ENCODE data around the gene ANKRD34A. TPM values are rescaled to one million over a fixed set of nuclear protein-coding genes. Genes with fewer than 3 reads are reported as not detected.

ANKRD34A gene
- total RNA-seq, 1 experiment from 2014 or later: 1.1 TPM

DNA sequence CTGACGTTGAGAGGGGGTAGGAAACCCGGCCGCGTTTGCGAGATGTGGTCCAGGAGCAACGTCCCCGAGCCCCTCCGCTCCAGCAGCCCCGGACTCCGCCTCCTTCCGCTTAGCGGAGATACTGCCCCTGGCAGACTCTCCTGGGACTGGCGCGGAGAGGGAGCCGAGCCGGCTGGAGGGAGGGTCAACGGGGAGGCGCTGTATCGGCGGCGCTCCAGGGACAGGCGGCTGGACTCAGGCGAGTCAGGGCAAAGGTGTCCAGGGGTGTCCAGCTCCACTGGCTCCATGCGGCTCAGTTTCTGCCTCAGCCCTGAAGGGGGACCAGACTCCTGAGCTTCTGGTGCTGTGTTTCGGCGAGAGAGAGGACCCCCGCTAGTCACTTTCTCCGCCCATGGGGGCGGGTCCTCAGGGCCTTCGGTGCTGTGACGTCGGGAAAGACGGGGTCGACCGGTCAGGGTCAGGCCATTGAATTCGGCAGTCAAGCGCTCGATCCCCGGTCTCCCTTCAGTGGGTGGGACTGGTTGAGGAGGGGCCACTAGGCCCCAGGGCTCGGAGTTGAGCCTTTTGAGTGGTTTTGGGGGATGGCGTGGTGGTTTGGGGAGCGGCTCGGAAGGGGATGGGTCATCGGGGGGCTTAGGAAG lies 3.8 kb downstream of the ANKRD34A start:
- TF ChIP-seq MAX (IDR thresholded peaks at IDR 0.05) (no peak), ZFX (IDR thresholded peaks at IDR 0.05) (no peak), JUND (IDR thresholded peaks at IDR 0.05) (no peak), SIN3A (IDR thresholded peaks at IDR 0.05; ENCODE audit: low read depth) (no peak), TCF7L2 (IDR thresholded peaks at IDR 0.05; ENCODE audit: borderline replicate concordance, extremely low read depth, insufficient read depth, insufficient read length) (no peak), EZH2 (IDR thresholded peaks at IDR 0.05) (no peak), SRF (IDR thresholded peaks at IDR 0.05; ENCODE audit: low read depth) (no peak), ZNF274 (IDR thresholded peaks at IDR 0.05; ENCODE audit: low read depth, low read length) (no peak), POLR2AphosphoS5 (IDR thresholded peaks at IDR 0.05; ENCODE audit: low read depth, low read length) (no peak), EGR1 (IDR thresholded peaks at IDR 0.05; ENCODE audit: low read depth) (no peak), CEBPB (IDR thresholded peaks at IDR 0.05; ENCODE audit: low read depth) (no peak), POLR2A (IDR thresholded peaks at IDR 0.05; ENCODE audit: borderline replicate concordance, extremely low read depth, insufficient read depth, insufficient read length) (no peak), FOSL1 (IDR thresholded peaks at IDR 0.05; ENCODE audit: low read depth) (no peak), CBX3 (IDR thresholded peaks at IDR 0.05; ENCODE audit: low read depth) (no peak), CTCF (IDR thresholded peaks at IDR 0.05 in 2 of 3, conservative IDR thresholded peaks at IDR 0.05 in 1 of 3; ENCODE audit: borderline replicate concordance in 1 of 3, insufficient read depth in 1 of 3, low read depth in 2 of 3, low read length in 2 of 3) (no peak)
- TF ChIP-seq, protein P1, sequence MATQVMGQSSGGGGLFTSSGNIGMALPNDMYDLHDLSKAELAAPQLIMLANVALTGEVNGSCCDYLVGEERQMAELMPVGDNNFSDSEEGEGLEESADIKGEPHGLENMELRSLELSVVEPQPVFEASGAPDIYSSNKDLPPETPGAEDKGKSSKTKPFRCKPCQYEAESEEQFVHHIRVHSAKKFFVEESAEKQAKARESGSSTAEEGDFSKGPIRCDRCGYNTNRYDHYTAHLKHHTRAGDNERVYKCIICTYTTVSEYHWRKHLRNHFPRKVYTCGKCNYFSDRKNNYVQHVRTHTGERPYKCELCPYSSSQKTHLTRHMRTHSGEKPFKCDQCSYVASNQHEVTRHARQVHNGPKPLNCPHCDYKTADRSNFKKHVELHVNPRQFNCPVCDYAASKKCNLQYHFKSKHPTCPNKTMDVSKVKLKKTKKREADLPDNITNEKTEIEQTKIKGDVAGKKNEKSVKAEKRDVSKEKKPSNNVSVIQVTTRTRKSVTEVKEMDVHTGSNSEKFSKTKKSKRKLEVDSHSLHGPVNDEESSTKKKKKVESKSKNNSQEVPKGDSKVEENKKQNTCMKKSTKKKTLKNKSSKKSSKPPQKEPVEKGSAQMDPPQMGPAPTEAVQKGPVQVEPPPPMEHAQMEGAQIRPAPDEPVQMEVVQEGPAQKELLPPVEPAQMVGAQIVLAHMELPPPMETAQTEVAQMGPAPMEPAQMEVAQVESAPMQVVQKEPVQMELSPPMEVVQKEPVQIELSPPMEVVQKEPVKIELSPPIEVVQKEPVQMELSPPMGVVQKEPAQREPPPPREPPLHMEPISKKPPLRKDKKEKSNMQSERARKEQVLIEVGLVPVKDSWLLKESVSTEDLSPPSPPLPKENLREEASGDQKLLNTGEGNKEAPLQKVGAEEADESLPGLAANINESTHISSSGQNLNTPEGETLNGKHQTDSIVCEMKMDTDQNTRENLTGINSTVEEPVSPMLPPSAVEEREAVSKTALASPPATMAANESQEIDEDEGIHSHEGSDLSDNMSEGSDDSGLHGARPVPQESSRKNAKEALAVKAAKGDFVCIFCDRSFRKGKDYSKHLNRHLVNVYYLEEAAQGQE (IDR thresholded peaks at IDR 0.05; ENCODE audit: low read depth): no peak
- TF ChIP-seq, protein P2, sequence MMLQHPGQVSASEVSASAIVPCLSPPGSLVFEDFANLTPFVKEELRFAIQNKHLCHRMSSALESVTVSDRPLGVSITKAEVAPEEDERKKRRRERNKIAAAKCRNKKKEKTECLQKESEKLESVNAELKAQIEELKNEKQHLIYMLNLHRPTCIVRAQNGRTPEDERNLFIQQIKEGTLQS (IDR thresholded peaks at IDR 0.05): no peak
- Histone ChIP-seq H3K4me2 (ENCODE audit: low read length) (no peak overlapping the region), H3K9me2 (ENCODE audit: insufficient read depth) (no peaks in the 10 kb centered on the region), H3K27me3 (ENCODE audit: insufficient read depth, low read length) (no peaks in the 10 kb centered on the region), H2AFZ (ENCODE audit: low read depth, low read length, poor library complexity, severe bottlenecking) (no peak overlapping the region), H3K27ac (ENCODE audit: low read depth, low read length) (no peak overlapping the region), H3K4me1 (ENCODE audit: control insufficient read depth in 1 of 2, insufficient read depth in 2 of 2, low read length in 2 of 2) (peaks cover 27 to 45% of the 10 kb centered on the region in 2 experiments), H3K9me3 (ENCODE audit: control insufficient read depth in 1 of 2, insufficient read depth in 1 of 2, low read depth in 1 of 2, low read length in 2 of 2) (no peaks in the 10 kb centered on the region), H3K79me2 (ENCODE audit: insufficient read depth, low read length) (no peaks in the 10 kb centered on the region), H3K36me3 (ENCODE audit: control insufficient read depth in 1 of 2, insufficient read depth in 2 of 2, low read length in 2 of 2) (no peaks in the 10 kb centered on the region), H3K9ac (ENCODE audit: low read length) (no peak overlapping the region), H4K20me1 (ENCODE audit: insufficient read depth) (no peaks in the 10 kb centered on the region), H3K4me3 (replicated peaks in 1 of 2; ENCODE audit: low read depth in 1 of 2, low read length in 2 of 2) (no peak overlapping the region)
- RAD21 ChIA-PET (ENCODE audit: low non-redundant PET in 1 of 2, low total read pairs in 2 of 2, uncharacterized antibody in 2 of 2, unreplicated experiment in 2 of 2): no interaction called here
- ATAC-seq: no peak
- POLR2A ChIA-PET: no interaction called here
- intact Hi-C loops (cut with micrococcal nuclease): loop anchor here (5.0 kb wide), 1 partner anchor 43 kb away; the partner anchor contains the start of gene PEX11B
- no TSS peak for BruUV-seq (replicated peaks)
- DNase-seq (ENCODE audit: low read depth, low spot score): no peak
- CTCF ChIA-PET: no interaction called here

All from HCT116 (cell line).